GM12892 (cell line): ENCODE data around the gene FRMD5.

Source experiments
- DNase-seq: peaks from one replicate; pipeline ENCODE4 v3.0.0; 2011; ENCODE audit not compliant: insufficient read length
- FAIRE-seq: peaks from 2 replicates; lab custom pipeline; 2011; peaks lifted over from hg19 to GRCh38; lab: Jason Lieb, UNC
- POLR2A ChIP-seq: IDR thresholded peaks from 2 replicates; pipeline ENCODE4 v1.6.1; 2011; ENCODE audit warnings: low read depth, low read length, control low read depth
- POLR2AphosphoS5 ChIP-seq: IDR thresholded peaks from 2 replicates; pipeline ENCODE4 v1.6.1; 2011; ENCODE audit warnings: low read depth, low read length, control low read depth
- TAF1 ChIP-seq: IDR thresholded peaks from 2 replicates; pipeline ENCODE4 v1.6.1; 2011; ENCODE audit warnings: low read depth, mild to moderate bottlenecking, control low read depth, low read length, borderline replicate concordance

The FRMD5 gene

DNA sequence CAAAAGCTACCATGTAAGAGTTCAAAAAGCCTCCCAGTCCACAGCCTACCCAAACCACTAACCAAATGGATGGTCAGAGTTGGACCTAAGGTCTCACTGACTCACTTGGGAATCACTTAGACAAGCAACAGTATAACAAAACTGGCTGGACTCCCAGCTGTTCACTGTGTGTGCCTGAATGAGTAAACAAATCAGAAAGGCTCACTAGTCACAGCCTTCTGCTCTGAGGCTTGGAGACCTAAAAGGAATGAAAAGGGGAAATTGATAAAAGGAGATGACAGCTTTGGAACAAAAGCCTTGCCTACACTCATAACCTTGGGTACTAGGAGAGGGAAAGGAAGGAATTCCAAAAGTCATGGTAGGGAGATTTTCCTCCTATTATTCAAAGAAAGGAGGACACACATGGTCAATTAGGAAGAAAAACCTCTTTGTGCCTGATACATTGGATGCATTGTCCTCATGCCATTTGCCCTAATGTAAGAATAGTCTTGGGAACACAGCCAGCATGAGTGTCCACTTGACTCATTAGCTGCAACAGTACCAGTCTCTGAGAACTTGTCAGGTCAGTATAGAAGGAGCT, 92.3 kb downstream of the FRMD5 start:
- DNase-seq (no peak), FAIRE-seq (peak; percentile 21)
- no peak for TF ChIP-seq TAF1
- no peak for TF ChIP-seq POLR2AphosphoS5
- no peak for TF ChIP-seq POLR2A

DNA sequence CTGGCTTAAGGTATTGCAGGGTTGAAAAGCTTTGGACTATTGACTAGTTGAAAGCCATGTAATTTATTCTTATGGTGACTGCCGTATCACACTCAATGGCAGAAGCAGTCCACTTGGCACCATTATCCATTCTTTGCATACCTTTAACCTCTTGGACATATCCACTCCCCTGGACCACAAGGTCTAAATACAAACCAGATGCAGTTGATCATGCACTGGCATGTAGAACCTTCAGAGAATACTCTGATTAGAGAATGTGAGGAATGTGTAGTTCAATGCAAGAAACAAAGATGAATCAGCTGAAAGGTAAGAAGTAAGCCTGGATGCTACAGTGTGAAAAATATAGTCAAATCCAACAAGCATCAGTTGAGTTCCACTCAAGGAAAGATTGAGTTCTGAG, 93.1 kb downstream of the FRMD5 start:
- FAIRE-seq (no peak), DNase-seq (no peak)
- TF ChIP-seq POLR2AphosphoS5 = no peak
- no peak for TF ChIP-seq TAF1

DNA sequence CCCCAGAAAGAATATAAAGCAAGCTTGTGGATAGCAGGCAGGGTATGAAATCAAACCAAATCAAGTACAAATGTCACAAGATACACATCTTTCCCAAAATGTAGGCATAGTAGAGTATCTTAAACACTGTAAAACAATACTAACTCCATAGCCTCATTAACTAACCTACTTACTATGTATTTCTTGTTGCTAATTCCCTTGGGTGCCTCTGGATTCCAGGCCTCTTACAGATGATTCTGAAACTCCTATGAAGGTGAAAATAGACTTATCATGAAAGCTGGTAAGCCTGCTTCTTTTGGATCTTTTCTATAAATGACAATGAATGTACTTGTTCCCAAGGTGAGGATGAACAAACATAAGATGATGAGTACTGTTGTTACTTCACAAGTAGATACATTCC, 93.8 kb downstream of the FRMD5 start:
- DNase-seq (no peak), FAIRE-seq (no peak)
- no peak for TF ChIP-seq TAF1
- no peak for TF ChIP-seq POLR2A
- TF ChIP-seq POLR2AphosphoS5 = no peak

DNA sequence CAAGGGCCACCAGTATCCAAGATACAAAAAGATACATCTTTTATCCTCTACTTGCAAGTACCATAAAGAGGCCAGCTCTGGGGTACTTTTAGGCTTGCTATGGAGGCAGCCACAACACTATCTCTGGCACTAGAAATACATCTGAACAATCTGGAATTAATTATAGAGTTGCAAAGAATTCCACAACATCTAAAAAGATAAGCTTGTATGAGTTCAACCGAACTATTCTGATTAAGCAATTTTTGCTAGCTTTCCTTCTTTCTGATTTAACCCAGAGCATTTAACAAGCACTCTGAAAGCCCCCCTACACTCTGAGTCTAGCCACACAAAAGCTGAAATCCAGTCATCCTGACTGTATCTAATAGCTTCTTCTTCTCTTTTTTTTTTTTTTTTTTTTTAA, 95.4 kb downstream of the FRMD5 start:
- DNase-seq (no peak), FAIRE-seq (no peak)
- no peak for TF ChIP-seq POLR2A
- no peak for TF ChIP-seq POLR2AphosphoS5
- no peak for TF ChIP-seq TAF1

DNA sequence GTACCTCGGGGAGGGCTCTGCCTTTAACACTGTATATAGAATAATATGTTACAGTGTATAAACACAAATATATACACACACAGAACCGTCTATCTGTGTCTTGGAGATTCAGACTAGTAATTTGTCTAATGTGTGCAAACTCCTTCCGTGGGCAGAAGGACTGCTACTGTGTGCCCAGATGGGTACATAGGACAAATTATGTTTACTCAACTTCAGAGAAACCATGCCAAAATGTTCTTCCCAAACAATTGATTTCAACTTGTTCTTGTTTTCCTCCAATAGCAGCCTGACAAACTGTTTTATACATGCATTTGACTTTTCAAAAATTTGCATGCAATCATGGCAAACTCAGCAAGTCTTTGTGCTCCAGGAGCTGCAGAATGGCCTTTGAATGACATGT, 97.5 kb downstream of the FRMD5 start:
- DNase-seq = no peak
- no peak for TF ChIP-seq POLR2AphosphoS5
- no peak for TF ChIP-seq TAF1
- no peak for TF ChIP-seq POLR2A
- no peak for FAIRE-seq

DNA sequence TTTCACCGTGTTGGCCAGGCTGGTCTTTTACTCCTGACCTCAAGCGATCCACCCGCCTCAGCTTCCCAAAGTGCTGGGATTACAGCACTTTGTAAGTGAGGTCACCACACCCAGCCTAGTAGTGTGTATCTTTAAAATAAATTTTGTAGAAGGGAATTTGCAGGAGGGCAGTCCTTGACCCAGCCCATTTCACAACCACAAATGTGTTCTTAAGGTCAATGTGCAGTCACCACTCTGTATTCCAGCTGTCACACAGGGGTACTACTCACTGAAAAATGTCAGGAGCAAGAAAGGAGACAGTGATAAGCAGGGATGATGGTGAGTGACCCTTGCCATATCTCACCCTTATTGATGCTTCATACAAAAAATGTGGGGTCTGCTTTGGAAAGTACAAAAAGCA, 98.5 kb downstream of the FRMD5 start:
- no peak for FAIRE-seq
- no peak for DNase-seq
- no peak for TF ChIP-seq POLR2A
- TF ChIP-seq TAF1 = no peak
- no peak for TF ChIP-seq POLR2AphosphoS5

DNA sequence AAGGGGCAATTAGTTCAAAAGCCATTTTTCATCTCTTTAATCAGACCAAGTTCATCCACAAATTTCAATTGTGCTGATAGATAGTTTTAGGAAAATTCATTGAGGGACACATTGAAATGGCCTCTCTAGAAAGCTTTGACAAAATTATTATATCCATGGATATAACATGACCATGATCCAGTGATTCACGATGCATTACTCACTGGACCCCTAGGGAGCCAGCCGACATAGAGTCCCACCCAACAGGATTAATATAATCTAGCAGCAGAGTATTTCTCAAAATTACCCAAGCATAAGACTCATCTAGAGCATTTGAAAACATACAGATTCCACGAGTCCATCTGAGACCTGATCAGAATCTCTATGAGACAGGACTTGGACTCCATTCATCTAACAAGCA, 100.3 kb downstream of the FRMD5 start:
- DNase-seq (no peak), FAIRE-seq (no peak)
- TF ChIP-seq POLR2A = no peak
- TF ChIP-seq POLR2AphosphoS5 = no peak
- TF ChIP-seq TAF1 = no peak

DNA sequence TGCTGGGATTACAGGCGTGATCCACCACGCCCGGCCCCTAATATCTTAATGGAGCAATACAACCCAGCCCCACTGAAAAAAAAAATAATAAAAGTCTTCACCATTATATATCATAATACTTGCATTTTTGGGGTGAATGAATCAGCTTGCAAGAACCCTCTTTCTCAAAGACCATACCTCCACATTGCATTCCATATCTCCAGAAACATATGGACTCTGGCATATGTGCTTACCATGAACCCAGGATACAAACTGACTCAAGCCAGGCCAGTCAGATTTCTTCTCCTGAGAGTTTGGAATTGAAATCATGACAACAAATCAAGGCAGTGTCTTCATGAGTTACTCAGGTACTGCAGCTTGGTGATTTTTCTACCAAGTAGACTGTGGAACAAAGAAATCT, 101.2 kb downstream of the FRMD5 start:
- no peak for TF ChIP-seq POLR2AphosphoS5
- TF ChIP-seq POLR2A = no peak
- no peak for TF ChIP-seq TAF1
- DNase-seq (no peak), FAIRE-seq (no peak)

DNA sequence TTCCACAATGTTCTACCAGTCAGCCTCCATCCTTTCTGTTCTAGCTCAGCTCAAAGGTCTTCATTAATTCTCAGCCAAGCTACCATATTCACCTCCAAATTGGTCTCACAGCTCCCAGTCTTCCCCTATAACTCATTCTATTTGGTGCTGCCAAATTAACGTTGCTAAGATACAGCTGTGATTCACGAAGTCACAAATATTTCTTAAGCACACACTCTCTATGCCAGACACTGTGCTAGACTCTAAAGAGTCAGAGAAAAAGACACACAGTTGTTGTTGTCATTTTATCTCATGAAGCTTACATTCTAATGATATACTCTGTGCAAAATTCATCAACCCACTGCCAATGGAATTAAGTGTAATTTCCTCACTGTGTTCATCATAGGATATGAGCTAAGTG, 102.8 kb downstream of the FRMD5 start:
- FAIRE-seq (no peak), DNase-seq (no peak)
- TF ChIP-seq TAF1 (no peak), POLR2A (no peak), POLR2AphosphoS5 (no peak)

DNA sequence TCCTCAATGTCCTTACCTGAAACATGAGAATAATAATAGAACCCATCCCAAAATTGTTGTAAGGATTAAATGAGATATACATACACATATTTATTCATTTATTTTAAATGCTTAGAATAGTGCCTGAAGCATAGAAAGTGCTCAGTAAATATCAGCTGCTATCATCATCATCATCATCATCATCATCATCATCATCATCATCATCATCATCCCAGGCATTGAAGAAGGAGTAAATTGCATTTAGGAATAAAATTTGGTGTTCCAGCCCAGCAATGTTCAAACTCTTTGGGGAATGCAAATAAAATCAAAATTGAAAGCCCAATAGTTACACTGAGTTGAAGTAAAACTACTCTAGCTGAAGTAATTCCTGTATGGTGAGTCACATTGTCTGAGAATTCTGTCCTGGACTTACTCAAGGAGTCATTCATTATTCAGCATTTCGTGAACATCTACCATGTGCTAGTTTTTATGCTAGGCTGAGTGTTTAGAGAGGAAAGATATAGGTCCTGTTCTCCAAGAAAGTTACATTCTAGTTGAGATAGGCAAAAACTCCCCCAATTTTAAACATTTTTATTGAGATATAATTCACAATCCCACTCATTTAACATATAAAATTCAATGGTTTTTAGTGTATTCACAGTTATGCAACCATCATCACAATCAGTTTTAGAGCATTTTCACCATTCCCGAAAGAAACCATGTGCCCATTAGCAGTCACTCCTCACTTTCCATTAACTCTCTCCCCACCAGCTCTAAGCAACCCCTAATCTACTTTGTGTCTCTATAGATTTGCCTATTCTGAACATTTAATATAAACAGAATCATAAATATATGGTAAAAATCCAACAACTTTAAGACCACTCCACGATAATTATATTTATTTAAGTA, 107.2 kb downstream of the FRMD5 start:
- TF ChIP-seq TAF1 (no peak), POLR2A (no peak), POLR2AphosphoS5 (no peak)
- FAIRE-seq = no peak
- DNase-seq = no peak

DNA sequence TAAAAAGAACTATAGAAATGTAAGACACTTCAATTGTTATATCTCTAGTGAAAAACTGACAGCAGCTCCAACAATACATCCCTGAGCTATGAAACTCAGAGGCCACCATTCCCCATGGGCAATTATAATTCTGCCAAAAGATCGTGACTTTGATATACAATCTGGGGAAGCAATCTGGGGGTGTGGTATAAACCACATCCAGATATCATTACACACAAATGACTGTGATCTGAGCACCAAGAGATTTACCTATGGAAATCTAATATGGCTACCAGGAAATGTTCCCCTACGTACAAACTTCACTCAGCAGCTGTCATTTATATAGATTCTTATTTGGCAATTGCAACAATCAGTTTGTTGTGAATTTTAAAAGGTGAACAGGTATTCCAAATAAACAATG, 110.3 kb downstream of the FRMD5 start:
- no peak for DNase-seq
- no peak for TF ChIP-seq POLR2A
- no peak for TF ChIP-seq POLR2AphosphoS5
- TF ChIP-seq TAF1 = no peak
- FAIRE-seq = no peak

DNA sequence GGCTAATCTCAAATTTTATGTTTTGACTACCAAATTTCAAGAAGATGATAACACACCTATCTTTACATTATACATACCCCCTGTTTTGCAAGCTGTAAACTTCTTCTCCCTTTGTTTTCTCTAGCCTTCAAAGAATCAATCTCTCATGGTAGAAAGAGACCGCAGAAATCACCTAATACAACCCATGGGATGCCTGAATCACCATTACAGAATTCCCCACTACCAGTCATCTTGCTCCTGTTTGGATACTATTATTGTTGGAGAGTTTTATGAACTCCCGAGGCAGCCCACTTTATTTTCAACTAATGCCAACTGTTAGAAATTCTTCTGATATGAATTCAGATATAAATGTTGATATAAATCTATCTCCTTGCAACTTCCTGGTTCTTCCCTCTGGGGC, 110.9 kb downstream of the FRMD5 start:
- TF ChIP-seq POLR2A = no peak
- no peak for DNase-seq
- no peak for FAIRE-seq
